NB4 (cell line): ENCODE data around the gene NGF.

Experiments
- MAX ChIP-seq: IDR thresholded peaks from 2 replicates; pipeline ENCODE4 v1.6.1; 2011; ENCODE audit warnings: low read depth, low read length
- MYC ChIP-seq: IDR thresholded peaks from 2 replicates; pipeline ENCODE4 v1.6.1; 2011; ENCODE audit warnings: low read depth, low read length
- POLR2A ChIP-seq: IDR thresholded peaks from 2 replicates; pipeline ENCODE4 v1.6.1; 2011; ENCODE audit warnings: mild to moderate bottlenecking; ENCODE audit not compliant: insufficient read length; ENCODE audit errors: extremely low read depth
- TF ChIP-seq, protein P1 (sequence below): IDR thresholded peaks from one replicate; pipeline ENCODE4 v1.5.1; 2012; ENCODE audit warnings: low read depth, low read length

GRCh38 chr1:115330480-115331013 lies 7.5 kb downstream of the NGF start:
- TF ChIP-seq, protein P1, sequence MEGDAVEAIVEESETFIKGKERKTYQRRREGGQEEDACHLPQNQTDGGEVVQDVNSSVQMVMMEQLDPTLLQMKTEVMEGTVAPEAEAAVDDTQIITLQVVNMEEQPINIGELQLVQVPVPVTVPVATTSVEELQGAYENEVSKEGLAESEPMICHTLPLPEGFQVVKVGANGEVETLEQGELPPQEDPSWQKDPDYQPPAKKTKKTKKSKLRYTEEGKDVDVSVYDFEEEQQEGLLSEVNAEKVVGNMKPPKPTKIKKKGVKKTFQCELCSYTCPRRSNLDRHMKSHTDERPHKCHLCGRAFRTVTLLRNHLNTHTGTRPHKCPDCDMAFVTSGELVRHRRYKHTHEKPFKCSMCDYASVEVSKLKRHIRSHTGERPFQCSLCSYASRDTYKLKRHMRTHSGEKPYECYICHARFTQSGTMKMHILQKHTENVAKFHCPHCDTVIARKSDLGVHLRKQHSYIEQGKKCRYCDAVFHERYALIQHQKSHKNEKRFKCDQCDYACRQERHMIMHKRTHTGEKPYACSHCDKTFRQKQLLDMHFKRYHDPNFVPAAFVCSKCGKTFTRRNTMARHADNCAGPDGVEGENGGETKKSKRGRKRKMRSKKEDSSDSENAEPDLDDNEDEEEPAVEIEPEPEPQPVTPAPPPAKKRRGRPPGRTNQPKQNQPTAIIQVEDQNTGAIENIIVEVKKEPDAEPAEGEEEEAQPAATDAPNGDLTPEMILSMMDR, result no peak
- no peak for TF ChIP-seq POLR2A
- no peak for TF ChIP-seq MAX
- no peak for TF ChIP-seq MYC
